Cardiac atrium fibroblast (primary cell): ENCODE data around the gene ADK. TPM values are rescaled to one million over a fixed set of nuclear protein-coding genes. Genes with fewer than 3 reads are reported as not detected.

Experiments used
- total RNA-seq: library from RNA; depleted of rRNA; stranded (reverse); fragments of >200 nt; gene quantifications from 2 replicates; pipeline ENCODE4 v1.2.3, GENCODE V29; 2015

ADK gene
- total RNA-seq, result 14.3 and 36.9 TPM in 2 replicates

GRCh38 chr10:74150990-74151878 lies at the start of gene ADK:
Gene ADK (plus strand): TSS chr10:74151221. CDS start chr10:74151279, 58 bp downstream.

DNA sequence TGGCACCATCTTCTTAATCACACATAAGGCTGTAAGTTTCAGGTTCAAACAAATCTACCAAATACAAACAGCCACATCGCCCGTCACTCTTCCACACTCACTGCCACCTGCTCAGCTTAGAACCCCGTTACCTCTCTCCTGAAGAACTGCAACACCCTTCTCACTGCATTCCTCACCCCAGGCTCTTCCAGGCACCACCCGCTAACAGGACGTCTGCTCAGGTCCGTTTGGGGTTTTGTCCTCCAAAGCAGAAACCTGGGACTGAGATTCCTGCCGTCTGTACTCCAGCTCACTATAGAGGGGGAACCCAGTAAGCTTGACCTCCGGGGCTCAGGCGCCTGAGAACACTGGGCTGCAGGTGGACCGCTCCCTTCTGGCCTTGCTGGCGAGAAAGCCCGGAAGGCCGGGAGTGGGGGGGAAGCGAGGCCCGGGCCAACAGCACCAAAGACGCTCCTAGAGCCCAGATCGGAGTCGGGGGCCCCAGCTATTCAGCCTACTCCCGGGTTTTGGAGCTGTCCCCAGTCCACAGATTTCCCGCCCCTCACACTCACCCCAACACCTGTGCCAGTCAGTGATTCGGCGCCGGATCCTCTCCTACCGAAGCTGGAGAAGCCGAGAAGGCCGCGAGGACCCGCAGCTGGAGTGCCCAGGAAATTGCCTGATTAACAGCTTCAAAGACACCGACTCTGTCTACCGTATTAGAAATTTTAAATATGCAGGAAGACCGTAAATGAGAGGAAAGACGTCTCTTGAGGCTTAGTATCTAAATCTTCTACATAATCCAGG lies 624 bp upstream of the ADK start, which contains the start of gene AP3M1:
TSS of gene AP3M1 (minus strand) at position 625 of the 786 bp plus-strand sequence. CDS start 12,449 bp downstream, outside the sequence.

Other genes starting within 250 kb of the ADK start
- 49.1 and 55.2 TPM in 2 replicates for gene PLAU, start 240.1 kb upstream of the ADK start, total RNA-seq
- 185 and 211 TPM in 2 replicates for gene VCL, start 153.1 kb upstream of the ADK start, total RNA-seq
- gene AP3M1, start 393 bp upstream of the ADK start, total RNA-seq, result 21.4 and 22.0 TPM in 2 replicates